Activated CD8-positive, alpha-beta memory T cell treated with anti-CD3 and anti-CD28 coated beads for 1 hour (primary cell): ENCODE data around the gene DQX1.

ENCODE experiments used
- DNase-seq, 2 donors: peaks; one replicate each; pipeline ENCODE4 v3.0.0-alpha.2; 2020; ENCODE audit warnings: low read depth in 1 of 2; ENCODE audit errors: extremely low read depth in 1 of 2

Gene DQX1

DNA sequence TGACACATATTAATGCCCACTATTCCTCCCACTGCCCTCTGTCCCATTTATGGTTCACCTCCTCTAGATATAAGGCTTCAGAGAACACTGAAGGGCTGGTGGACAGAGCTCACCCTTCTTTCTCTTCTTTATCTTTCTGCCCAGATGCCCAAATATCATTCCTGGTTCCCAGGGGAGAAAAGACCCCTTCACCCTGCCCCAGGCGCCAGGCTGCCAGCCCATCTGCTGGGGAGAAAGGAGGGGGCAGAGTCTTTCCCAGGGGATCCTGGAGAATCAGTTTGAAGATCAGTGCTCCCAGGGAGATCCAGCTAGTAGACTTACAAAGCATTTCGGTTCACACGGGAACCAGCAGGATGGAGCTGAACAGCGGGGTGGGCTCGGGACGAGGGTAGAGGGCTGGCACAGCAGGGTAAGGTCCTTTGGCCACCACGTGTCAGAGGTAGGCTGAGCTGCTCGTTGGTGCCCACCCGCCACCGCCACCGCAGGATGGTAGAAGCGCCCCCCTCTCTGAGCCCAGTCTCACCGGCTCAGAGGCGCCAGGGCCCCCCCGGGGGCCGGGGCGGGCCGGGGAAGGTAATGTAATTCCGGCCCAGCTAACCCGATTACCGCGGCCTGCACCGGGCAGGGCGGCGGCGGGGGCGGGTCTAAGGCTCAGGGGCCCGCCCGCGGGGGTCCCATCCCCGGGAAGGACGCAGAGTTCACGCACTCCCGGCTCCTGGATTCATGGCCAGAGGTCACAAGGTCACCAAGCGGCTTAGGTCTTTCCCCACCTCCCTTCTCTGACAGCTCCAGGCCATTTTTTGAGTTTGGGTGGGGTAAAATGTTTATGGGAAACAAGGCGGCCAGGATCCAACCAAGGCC, 13.1 kb downstream of the DQX1 start:
- DNase-seq: no peak

DNA sequence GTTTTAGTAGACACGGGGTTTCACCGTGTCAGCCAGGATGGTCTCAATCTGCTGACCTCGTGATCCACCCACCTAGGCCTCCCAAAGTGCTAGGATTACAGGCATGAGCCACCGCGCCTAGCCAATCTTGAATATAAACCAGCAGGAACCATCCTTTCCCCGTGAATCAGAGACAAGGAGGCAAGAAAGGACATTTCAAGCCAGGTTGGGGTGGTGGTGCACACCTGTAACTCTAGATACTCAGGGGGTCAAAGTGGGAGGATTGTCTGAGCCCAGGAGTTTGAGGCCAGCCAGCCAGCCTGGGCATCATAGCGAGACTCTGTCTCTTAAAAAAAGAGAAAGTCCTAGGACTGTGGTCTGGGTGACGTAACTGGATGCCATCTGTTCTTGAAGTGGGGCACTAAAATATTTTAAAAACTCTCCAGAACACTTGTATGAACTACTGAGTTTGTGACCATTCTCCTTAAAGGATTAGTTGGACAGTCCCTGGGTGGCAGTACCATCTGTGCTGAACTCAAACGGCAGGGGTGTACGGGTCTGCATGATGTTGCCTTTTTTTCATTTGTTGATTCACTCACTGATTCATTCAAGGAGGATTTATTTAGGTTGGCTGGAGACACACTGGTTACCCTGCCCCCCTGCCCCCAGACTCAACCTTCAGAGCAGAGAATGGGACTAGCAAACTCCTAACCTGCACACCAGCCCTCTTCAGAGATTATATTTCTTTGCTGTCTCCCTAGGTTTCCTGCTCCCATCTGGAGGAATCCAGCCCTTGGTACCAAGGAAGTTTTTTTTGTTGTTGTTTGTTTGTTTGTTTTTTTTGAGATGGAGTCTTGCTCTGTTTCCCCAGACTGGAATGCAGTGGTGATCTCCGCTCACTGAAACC, 14.7 kb downstream of the DQX1 start:
- no peak for DNase-seq

DNA sequence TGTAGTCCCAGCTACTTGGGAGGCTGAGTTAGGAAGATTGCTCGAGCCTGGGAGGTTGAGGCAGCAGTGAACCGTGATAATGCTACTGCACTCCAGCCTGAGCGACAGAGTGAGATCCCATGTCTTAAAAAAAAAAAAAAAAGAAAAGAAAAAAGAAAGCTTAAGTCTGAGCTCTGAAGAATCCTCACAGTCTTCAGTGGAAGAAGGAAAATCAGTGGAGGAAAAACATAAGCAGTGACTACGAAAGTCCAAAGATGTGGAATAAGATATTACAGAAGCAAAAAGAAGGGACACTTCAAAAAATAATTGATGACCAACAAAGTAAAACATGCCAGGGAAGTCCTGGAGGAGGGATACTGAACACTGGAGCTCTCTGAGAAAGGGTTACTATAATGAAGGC, 15.8 kb downstream of the DQX1 start:
- DNase-seq: no peak

DNA sequence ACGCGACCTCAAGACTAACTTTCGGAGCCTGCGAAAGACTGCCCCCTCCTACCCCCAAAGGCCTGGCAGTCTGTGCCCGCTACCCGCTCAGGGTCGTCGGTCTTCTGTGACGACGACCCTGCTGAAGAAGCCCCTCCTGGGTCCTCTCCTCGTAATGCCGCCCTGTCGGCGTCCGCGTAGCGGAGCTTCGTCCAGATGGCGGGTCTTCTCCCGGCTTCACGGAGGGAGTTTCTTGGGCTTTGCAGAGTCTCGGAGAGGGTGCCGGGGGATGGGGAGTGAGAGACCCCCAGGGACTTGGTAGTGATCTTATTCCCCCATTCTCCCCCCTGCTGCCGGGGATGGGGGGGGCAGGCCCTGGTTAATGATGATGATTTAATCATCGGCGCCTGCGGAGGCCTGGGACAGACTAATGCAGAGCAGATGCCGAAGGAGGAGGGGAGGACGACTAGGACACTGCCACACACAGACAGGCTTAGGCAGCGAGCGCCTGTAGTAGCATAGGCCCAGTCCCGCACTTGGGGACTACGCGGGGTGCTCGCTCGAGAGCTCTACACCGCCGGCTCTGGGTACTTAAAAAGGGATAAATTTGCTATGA, 18.0 kb downstream of the DQX1 start:
- DNase-seq: no peak

DNA sequence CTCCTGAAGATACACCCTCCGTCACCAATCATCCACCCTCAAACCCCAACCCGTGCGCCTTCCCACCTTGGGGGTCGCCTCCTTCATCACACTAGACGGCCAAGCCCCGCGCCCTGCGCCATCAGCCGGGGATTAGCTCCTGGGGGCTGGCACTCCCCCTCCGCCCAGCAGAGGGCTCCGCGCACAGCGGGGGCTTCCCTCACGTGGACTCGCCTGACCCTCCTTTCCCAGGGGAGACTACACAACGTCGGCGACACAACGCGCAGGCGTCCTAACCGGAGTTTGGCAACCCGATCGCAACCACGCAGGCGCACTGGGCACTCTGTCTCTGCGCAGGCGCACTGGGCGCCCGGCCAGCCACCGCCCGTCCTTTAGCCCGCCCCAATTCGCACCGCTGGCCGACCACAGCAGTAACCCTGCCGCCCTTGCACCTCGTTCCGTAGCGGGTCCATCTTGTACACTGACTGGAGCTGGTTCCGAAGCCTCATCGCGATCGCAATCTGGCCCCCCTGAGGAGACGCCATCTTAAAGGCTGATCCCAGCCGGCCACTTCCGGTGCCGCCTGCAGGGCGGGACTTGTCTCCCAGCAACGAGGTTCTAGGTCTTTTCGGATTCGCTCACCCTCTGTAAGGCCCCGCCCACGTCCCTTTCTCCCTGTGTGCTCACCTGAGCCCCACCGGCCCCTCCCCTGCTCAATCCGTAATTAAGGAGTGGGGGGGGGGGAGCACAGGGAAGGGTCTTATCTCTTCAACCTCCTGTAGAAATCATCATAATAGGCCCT, 18.7 kb downstream of the DQX1 start, which contains the start of gene PCGF1:
Gene PCGF1, minus strand, starts transcription at position 551 of the 781 bp plus-strand sequence. Its CDS starts 27 bp downstream, at position 524.
- peak; percentile 97 to 98 for DNase-seq

DNA sequence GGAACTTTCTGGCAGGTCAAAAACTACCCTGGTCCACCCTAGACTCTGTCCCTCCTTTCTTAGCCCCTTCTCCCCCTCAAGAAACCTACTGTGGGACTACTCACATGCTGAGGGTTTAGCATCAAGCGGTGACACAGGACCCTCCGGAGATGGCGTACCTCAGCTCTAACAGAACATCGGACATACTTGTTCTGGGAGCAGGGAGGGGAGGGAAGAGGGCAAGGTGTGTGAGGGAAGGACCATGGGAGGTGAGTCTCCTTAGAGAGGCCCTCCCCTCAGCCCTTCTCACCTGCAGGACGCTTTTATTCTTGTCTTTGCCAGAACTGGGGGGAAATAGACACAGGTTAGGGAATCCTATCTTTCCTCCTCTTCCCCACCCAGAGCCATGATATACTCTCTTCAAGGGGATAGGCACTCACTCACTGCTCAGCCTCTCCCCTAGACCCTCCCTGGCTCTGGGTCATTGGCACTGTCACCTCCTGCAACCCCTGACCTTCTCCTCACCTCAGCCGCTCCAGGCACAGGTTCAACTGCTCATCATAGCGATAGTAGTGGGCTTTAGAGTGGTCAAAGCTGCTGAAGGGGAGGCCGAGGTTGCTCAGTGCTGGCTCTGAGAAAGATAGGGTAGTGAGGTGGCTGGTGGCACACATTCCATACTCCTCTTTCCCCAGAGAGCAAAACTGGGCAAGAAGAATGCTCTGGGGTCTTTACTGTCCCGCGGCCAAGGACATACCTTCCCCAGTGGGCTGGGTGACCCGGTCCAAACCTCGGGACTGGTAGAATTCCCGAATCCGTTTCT, 20.4 kb downstream of the DQX1 start:
- DNase-seq: no peak

DNA sequence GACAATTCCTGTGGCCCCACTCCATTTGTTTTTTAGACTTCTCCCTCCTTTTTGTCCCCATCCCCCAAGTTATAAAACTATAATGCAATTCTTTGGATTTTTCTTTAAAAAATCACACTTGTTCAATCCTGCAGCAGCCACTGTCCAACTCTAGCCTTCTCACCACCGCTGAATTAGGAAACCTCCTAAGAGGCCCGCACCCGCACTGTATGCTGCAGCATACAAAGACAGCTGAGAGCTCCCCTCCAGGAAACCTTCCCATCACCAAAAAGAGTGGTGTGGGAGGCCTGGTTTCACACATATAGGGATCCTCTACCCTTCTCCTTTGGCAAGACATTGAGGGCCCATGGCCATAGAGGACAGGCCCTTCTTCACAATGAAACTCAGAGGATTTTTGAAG, 21.4 kb downstream of the DQX1 start:
- DNase-seq: no peak

DNA sequence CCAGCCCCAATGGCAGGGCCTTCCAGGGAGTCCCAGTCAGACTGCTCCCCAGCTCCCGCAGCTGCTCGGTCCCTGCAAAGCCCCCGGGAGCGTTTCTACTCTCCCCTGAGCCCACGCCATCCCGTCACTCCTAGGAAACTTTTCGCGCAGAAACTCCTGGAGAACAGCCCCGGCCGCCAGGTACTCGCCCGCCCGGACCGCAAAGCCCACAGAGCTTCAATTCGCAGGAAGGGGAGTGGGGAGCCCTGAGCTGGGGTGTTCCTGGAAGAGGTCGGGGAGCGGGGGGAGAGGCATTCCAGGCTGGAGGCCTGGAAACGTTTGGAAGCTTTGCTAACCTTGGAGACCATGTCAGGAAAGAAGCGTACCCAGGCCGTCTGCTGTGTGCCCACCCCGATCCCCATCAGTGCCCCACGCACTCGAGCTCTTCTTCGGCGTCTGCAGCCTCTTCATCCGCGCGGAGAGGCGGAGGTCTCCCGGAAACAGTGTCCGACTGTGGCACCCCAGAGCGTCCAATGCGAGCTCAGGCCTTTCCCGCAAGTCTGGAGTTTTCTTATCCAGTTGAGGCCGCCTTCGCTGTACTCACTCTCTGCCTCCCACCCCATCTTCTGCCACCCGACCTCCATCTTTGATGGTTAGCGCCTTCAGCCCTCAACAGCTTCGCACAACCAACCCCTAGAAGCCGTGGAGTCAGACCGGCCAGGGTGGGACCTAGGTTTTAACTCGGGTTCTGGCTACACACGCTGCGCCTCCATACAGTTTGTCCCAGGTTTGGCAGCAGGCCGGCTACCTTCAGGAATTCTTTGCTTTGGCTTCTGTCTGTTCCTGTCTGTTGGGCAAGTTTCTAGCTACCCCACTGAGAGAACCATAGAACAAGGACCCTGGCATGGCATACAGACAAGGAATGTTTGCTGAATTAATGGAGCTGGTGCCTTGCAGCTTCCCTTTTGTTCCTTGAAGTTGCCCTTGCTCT, 22.2 kb downstream of the DQX1 start:
- DNase-seq: no peak

DNA sequence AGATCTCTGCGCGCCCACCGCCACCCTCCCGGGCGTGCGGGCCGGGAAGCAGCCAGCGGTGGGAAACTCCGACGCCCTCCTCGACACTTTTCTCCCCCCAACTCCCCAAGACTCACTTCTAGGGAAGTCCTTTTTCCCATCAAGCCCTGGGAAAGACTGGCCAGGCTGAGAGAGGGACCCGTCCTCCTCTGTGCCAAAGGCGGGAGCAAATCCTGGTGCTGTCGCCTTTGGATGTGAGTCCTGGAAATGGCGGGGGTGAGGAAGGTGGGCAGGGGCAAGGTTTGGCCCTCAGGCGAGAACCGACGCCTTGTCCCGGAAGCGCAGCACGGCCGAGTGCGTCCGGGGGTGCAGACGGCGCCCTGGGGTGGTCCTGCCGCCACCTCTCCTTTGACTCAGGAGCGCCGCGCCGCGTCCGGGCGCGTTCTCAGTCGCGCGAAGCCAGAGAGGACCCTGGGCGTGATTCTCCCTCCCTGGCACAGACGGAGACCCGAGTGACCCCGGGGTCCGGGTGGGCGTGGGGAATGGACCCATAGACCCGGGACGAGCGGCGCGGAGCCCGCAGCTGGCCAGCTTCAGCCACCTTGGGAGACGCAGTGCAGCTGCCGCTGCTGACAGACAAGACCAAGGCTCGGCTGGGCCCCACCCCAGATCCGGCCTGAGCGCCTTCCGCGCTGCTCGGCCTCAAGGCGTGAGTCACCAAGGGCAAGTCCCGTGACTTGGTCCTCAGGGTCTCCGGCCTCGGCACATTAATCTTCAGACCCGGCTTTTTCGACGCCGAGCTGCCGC, 23.1 kb downstream of the DQX1 start:
- DNase-seq: no peak

DNA sequence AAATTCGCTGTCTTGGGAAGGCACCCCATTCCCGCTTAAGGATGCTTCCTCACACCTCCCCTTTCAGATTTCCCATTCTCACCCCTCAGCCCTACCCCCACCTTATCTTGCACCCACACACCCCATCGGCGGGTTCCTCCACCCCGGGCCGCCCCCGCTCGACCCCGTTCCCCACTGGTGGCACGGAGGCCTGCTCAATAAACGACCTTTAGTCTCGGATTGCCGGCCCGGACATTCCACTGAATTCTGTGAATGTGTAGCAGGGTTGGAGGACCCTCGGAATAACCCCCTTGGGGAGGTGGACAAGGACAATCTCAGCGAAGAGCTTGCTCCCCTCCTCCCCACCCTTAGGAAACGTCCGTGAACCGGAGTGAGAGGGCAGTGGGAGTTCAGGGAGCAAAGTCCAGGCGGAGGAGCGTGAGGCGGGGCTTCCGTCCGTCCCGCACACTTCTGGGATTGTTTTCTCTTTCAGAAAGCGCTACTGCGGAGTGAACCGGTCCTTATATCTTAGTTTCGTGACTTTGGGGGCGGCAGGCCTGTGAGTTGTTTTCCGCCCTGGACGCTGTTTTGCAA, 23.8 kb downstream of the DQX1 start:
- DNase-seq: no peak

DNA sequence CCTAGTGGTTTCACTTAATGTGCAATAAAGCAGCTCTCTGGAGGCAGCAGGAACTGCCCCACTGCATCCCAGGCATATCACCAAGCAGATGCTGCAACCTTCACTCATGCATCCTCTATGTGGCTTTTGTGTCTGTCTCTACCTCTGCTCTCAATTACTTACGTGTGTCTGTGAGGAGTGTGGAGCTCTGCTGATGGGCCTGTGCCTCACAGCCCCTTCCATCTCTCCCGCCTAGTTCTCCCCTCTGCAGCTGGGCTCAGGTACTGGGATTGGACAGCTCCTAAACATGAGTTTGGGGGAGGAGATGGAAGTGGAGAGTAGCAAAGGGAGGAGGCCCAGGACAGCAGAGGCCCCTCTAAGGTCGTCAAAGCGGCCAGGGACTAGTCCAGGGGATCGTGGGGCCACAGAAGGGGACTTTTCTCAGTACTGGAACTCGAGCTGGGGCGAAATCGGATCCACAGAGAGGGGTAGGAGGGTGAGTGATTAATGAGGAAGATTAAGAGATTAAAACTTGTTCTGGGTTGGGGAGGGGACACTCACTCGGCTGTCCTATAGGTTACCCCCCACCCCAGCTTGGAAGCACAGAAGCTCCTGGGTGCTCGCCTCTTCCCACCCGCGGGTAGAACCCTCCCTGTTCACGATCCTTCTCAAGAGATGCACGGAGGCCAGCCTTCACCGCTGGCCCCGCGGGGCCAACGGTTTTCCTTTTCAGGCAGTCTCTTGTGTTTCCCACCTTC, 24.5 kb downstream of the DQX1 start:
- DNase-seq: no peak

DNA sequence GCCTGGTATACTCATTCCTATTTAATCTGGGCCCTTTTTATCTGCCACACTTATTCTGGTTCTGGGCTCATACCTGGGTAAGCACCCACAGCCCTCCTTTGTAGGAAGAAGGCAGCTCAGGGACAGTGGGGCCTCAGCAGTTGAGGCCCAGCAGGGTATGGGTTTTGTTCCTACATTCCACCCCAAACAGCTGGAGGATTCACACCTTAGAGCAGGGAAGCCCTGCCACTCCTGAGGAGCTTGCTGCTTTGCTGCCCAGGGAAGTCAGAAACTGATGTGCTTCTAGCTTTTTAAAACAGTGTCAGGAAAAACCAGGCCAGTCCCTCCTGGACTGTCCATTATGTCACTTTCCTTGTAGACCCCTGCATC, 25.5 kb downstream of the DQX1 start:
- DNase-seq: no peak

DNA sequence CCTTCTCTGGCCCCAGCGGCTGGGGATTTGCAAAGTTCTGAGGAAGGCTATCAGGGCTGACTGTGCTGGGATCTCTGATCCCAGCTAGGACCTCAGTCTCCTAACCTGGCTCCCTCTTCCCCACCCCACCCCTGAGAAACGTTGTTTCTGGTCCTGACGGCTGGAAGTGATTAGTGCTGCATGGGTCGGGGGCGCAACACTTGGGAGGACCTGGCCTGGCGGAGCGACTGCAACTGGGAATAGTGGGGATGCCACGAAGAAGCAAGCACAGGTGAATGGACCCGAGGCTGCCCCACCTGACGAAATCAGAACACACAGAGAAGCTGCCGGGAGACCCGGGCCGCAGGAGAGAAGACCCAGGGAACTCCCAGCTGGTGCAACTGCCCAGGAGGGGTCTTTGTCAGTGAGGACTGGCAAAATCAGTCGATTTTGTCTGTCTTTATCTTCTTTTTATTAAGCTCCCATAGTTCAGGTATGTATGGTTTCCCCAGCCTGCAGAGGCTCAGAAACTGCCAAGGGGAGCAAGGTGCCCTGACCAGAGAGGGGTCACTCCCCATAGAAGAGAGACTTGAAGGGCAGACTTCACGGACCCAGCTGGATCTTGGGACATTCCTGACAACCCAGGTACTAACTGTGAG, 26.0 kb downstream of the DQX1 start:
- no peak for DNase-seq

DNA sequence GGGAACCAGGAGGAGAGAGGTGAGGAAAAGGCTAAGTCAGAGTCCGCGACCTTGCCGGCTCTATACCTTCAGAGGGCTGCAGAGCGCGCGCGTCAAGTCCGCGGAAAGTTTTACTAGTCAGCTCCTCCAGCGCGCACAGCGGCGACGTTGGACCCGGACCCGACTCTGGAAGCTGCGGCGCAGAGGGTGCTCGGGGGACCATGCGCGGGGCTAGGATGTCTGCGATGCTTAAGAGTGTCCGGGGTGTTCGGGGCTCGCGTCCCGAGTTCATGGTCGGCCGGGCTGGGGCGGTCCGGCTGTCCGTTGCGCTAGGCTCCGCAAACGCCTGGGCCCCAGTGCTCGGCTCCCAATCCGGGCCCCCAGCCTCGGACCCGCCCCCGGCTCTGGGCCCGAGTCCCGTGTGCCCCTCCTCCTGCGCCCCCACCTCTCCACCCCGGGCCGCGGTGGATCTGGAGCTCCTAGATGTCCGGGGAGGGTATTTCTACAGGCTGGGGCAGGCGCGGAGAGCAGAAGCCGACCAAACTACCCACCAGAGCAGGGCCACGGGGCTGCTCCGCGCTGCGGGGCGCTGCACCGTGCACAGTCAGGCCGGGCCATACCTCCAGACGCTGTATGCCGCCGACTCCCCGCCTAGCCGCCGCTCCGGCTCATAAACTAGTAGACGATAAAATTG, 26.6 kb downstream of the DQX1 start, which contains the start of gene LBX2:
Gene LBX2, minus strand, starts transcription at position 337 of the 673 bp plus-strand sequence. Its CDS starts 66 bp downstream, at position 271.
- DNase-seq: no peak

DNA sequence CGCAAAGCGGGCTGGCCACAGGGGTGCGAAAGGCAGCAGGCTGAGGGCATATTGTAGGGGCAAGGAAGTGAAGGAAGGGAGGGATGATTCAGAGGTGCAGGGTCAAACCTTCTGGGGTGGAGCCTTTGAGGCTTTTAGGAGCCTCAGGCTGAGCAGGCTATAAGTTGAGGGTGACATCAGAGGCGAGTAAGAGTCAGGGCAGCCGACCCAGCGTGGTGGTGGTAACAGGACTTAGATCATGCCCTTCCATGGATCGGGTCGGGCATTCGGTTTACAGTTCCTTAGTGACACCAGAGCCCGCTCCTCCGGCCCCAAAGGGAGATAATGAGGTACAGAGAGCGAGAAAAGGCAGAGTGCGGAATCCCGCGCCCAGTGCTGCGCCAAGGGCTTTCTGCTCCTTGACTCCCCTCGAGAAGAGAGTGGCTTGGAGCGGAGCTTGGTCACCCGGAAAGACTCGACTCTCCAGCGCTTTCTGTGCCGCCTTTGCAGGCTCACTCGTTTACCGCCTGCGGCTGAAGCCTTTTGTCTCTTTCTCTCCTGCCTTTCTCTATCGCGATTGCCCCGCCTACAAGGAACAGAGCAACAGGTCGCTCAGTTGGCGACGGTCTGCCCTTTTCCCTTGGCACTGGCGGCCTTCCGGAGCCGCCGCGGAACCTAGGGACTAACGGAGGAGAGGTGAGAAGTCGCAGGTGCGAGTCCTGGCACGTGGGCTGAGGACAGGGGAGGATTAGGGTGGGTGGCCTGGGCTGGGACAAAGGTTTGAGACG, 27.3 kb downstream of the DQX1 start:
- DNase-seq: no peak
